ENCODE results near the gene CCDC167.

Gene CCDC167

DNA sequence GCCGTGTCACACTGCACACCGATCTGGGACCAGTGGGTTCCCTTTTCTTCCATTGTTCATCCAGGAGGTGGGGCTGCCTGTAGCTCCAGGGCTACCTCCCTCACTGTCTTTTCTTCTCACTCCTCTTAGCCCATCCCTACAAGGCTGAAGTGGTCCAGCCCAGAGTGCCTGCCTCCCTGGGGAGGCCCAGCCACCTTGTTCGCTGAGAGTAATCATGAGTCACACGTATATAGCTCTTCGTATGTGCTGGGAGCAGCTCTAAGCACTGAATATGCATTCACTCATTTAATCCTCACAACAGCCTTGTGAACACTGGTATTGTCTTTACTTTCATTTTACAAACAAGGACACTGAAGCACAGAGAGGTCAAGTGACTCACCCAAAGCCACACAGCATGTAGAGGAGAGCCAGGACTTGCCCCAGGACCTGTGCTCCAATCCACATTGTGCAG is 14.7 kb upstream of the CCDC167 start:
- Histone ChIP-seq H3K27me3 (ENCODE audit: control insufficient read depth, insufficient read depth, low read length) (no peaks in the 10 kb centered on the region), H3K4me2 (ENCODE audit: low read length) (no peak overlapping the region), H3K4me3 (ENCODE audit: low read depth, low read length) (no peak overlapping the region), H3K36me3 (ENCODE audit: control insufficient read depth, insufficient read depth, low read length) (no peaks in the 10 kb centered on the region), H3K27ac (no peak overlapping the region), H3K4me1 (peaks cover 7% of the 10 kb centered on the region), H3K79me2 (no peaks in the 10 kb centered on the region), H3K9me3 (ENCODE audit: control insufficient read depth, low read length) (no peaks in the 10 kb centered on the region), H2AFZ (no peak overlapping the region), H3K9ac (no peak overlapping the region)
- TF ChIP-seq, protein P1, sequence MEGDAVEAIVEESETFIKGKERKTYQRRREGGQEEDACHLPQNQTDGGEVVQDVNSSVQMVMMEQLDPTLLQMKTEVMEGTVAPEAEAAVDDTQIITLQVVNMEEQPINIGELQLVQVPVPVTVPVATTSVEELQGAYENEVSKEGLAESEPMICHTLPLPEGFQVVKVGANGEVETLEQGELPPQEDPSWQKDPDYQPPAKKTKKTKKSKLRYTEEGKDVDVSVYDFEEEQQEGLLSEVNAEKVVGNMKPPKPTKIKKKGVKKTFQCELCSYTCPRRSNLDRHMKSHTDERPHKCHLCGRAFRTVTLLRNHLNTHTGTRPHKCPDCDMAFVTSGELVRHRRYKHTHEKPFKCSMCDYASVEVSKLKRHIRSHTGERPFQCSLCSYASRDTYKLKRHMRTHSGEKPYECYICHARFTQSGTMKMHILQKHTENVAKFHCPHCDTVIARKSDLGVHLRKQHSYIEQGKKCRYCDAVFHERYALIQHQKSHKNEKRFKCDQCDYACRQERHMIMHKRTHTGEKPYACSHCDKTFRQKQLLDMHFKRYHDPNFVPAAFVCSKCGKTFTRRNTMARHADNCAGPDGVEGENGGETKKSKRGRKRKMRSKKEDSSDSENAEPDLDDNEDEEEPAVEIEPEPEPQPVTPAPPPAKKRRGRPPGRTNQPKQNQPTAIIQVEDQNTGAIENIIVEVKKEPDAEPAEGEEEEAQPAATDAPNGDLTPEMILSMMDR (IDR thresholded peaks at IDR 0.05) = no peak

DNA sequence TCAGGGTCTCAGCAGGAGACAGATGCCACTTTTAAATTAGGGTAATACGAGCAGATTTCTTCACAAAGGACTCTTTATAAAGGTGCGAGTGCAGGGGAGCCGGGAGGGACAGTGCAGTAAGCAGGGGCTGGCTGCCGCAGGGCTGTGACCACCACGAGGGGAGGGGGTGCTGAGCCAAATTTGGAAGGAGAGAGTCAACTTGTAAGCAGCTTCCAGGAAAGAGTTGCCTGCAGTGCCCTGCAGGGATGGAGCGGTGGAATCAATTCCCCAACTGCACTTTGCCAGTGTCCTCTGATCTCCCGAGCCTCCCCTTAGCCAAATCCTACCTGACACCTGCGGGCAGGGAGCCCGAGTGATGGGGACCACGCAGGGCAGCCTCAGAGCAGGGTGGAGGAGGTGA is 13.9 kb upstream of the CCDC167 start:
- TF ChIP-seq, protein P1 (IDR thresholded peaks at IDR 0.05) = no peak
- no peaks in the 10 kb centered on the region for H3K36me3 ChIP-seq (ENCODE audit: control insufficient read depth, insufficient read depth, low read length)
- H2AFZ ChIP-seq = no peak overlapping the region
- H3K27me3 ChIP-seq (ENCODE audit: control insufficient read depth, insufficient read depth, low read length) = no peaks in the 10 kb centered on the region
- no peak overlapping the region for H3K4me2 ChIP-seq (ENCODE audit: low read length)
- peaks cover 7% of the 10 kb centered on the region for H3K4me1 ChIP-seq
- no peak overlapping the region for H3K4me3 ChIP-seq (ENCODE audit: low read depth, low read length)
- H3K9ac ChIP-seq = no peak overlapping the region
- H3K79me2 ChIP-seq = no peaks in the 10 kb centered on the region
- no peaks in the 10 kb centered on the region for H3K9me3 ChIP-seq (ENCODE audit: control insufficient read depth, low read length)
- no peak overlapping the region for H3K27ac ChIP-seq

DNA sequence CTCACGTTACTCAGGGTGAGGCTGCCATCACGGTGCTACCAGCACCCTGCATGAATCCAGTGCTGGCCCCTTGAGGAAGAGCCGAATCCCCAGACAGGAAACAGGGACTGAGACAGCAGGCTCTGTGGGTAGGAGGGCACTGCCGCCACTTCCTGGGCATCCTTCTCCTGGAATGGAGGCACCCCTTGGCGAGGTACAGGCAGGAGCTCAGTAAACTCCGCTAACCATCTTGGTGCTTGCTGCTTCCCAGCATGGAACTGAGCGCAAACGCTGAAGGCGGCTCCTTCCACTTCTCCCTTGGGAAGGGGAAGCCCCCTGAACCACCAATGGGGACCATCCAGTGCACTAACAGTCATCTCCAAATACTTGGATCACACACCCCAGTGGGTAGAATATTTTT is 13.5 kb upstream of the CCDC167 start:
- H3K79me2 ChIP-seq = no peaks in the 10 kb centered on the region
- no peak overlapping the region for H3K27ac ChIP-seq
- H3K4me1 ChIP-seq = peaks cover 7% of the 10 kb centered on the region
- TF ChIP-seq, protein P1 (IDR thresholded peaks at IDR 0.05) = no peak
- no peaks in the 10 kb centered on the region for H3K9me3 ChIP-seq (ENCODE audit: control insufficient read depth, low read length)
- no peaks in the 10 kb centered on the region for H3K36me3 ChIP-seq (ENCODE audit: control insufficient read depth, insufficient read depth, low read length)
- no peaks in the 10 kb centered on the region for H3K27me3 ChIP-seq (ENCODE audit: control insufficient read depth, insufficient read depth, low read length)
- no peak overlapping the region for H3K9ac ChIP-seq
- no peak overlapping the region for H3K4me3 ChIP-seq (ENCODE audit: low read depth, low read length)
- H2AFZ ChIP-seq = no peak overlapping the region
- no peak overlapping the region for H3K4me2 ChIP-seq (ENCODE audit: low read length)

DNA sequence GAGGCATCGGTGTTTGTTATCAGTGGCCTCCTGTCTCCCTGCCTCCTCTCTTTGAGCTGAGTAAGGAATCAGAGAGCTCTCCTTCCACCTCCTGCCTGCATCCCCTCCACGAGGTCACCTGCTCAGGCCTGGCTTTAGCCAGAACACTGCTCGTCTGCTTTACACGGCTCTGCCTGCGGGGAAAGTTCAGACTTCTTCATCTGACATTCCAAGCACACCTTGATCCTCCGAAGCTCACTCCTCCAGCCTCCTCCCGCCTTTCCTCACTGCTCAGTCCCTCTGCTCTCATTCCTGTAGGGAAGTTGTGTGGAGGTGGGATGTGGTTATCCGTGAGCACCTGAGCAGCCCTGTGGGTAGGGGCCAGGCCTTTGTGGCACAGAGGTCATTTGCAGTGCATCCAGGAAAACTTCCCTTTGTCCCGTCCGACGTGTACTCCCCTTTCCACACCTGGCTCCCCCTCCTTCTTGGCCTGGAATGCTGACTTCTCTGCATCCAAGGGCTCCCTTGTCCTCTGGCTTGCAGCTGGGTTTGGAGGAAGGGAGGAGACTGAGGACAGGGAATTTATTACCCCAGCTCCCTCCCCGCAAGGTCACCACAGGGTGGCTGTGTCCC is 12.8 kb upstream of the CCDC167 start:
- Histone ChIP-seq H3K27me3 (ENCODE audit: control insufficient read depth, insufficient read depth, low read length) (no peaks in the 10 kb centered on the region), H3K27ac (no peak overlapping the region)
- TF ChIP-seq, protein P1 (IDR thresholded peaks at IDR 0.05) = no peak

DNA sequence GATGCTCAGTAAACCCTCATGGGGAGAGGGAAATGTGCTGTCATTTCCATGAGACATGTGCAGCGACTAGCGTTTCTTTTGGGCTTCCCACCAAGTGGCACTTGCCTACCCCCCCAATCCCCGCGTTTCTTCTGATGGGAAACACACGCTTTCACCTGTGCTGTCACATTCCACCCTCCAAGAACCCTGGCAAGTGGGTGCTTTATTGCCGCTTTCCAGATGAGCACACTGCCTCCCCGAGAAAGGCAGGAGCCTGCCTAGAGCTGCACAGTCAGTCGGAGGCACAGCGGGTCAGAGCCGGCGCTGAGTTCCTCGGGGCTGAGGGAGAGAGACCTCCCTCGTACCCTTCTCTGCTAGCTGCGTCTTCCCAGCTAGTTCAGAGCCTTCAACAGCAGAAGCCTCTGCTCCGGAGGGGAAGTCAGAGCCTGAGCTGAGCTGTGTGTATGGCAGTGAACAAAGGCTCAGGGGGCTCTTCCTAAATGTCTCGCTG is 12.3 kb upstream of the CCDC167 start:
- no peak overlapping the region for H2AFZ ChIP-seq
- no peak overlapping the region for H3K4me3 ChIP-seq (ENCODE audit: low read depth, low read length)
- H3K9me3 ChIP-seq (ENCODE audit: control insufficient read depth, low read length) = no peaks in the 10 kb centered on the region
- no peak overlapping the region for H3K4me2 ChIP-seq (ENCODE audit: low read length)
- H3K27me3 ChIP-seq (ENCODE audit: control insufficient read depth, insufficient read depth, low read length) = no peaks in the 10 kb centered on the region
- H3K27ac ChIP-seq = no peak overlapping the region
- H3K4me1 ChIP-seq = peaks cover 7% of the 10 kb centered on the region
- H3K79me2 ChIP-seq = no peaks in the 10 kb centered on the region
- H3K36me3 ChIP-seq (ENCODE audit: control insufficient read depth, insufficient read depth, low read length) = no peaks in the 10 kb centered on the region
- TF ChIP-seq, protein P1 (IDR thresholded peaks at IDR 0.05) = no peak
- H3K9ac ChIP-seq = no peak overlapping the region

More for the DNA sequence above, 12.8 kb upstream of the CCDC167 start:
- no peak overlapping the region for H3K9ac ChIP-seq
- H3K4me2 ChIP-seq (ENCODE audit: low read length) = no peak overlapping the region
- H3K4me1 ChIP-seq = peaks cover 7% of the 10 kb centered on the region
- H3K79me2 ChIP-seq = no peaks in the 10 kb centered on the region
- H3K9me3 ChIP-seq (ENCODE audit: control insufficient read depth, low read length) = no peaks in the 10 kb centered on the region
- no peaks in the 10 kb centered on the region for H3K36me3 ChIP-seq (ENCODE audit: control insufficient read depth, insufficient read depth, low read length)
- H2AFZ ChIP-seq = no peak overlapping the region
- no peak overlapping the region for H3K4me3 ChIP-seq (ENCODE audit: low read depth, low read length)
